ENCODE measurements around the gene ZNF793. TPM values are rescaled to one million over a fixed set of nuclear protein-coding genes. Genes with fewer than 3 reads are reported as not detected.

Gene ZNF793
- total and polyA plus RNA-seq, 9 of the 15 experiments (the other 6 are each of a cell fraction or from before 2014, with no cell fraction given), result 0.02 to 0.04 (median 0.03) TPM; not detected in 6

GRCh38 chr19:37583340-37583739 lies 76.6 kb downstream of the ZNF793 start:
- ATAC-seq, result no peak
- no peaks in the 10 kb centered on the region; the same call in 2 of the 3 replicates for H3K36me3 ChIP-seq (ENCODE audit: control insufficient read depth, insufficient read depth, low read length)
- POLR2A ChIA-PET, result interaction anchor here (0.7 kb wide), 1 partner anchor 852 kb away, joined by 3 read pairs; no protein-coding TSS in a partner anchor

More at GRCh38 chr19:37583340-37583739, 76.6 kb downstream of the ZNF793 start:
- Histone ChIP-seq H3K79me2 (ENCODE audit: control insufficient read depth, insufficient read depth, low read length) (no peaks in the 10 kb centered on the region), H3K4me3 (no peak overlapping the region), H3K4me2 (ENCODE audit: insufficient read depth, low read length) (no peak overlapping the region), H3K9ac (ENCODE audit: insufficient read depth in 1 of 2, low read depth in 2 of 2, low read length in 2 of 2) (no peak overlapping the region), H3K9me1 (ENCODE audit: control insufficient read depth, insufficient read depth, low read length) (no peaks in the 10 kb centered on the region), H4K20me1 (replicated peaks; ENCODE audit: control insufficient read depth, insufficient read depth, low read length) (no peaks in the 10 kb centered on the region), H3K27me3 (ENCODE audit: control insufficient read depth in 2 of 2, insufficient read depth in 2 of 2, low read length in 2 of 2) (no peaks in the 10 kb centered on the region), H3K4me1 (replicated peaks in 1 of 2; ENCODE audit: control insufficient read depth in 2 of 2, insufficient read depth in 2 of 2, low read length in 2 of 2) (no peaks in the 10 kb centered on the region; a peak in 1 of 5 replicates), H3K27ac (ENCODE audit: extremely low read depth, low read depth, low read length) (no peak overlapping the region), H2AFZ (ENCODE audit: low read depth, low read length) (no peak overlapping the region), H3K9me3 (replicated peaks; ENCODE audit: control insufficient read depth, insufficient read depth, low read depth, low read length) (no peaks in the 10 kb centered on the region; the same call in none of the 2 replicates)
- in situ Hi-C loops (cut with MboI) (no loop called here), intact Hi-C loops (cut with micrococcal nuclease) (no loop called here)
- CTCF ChIA-PET (ENCODE audit: low intra/inter-chr PET ratio), result no interaction called here
- no TSS peak for BruUV-seq (replicated peaks)
- no peak for DNase-seq (ENCODE audit: extremely low read depth in 1 of 4, low spot score in 3 of 4)
- TF ChIP-seq KLF13 (tag; IDR thresholded peaks at IDR 0.05; ENCODE audit: borderline replicate concordance, low read depth), result no peak
- TF ChIP-seq FOS (IDR thresholded peaks at IDR 0.05; ENCODE audit: extremely low read depth, insufficient read length), result no peak
- TF ChIP-seq SNAPC5 (CRISPR knock-in tag; IDR thresholded peaks at IDR 0.05), result no peak
- no peak for TF ChIP-seq HOXB6 (CRISPR knock-in tag; IDR thresholded peaks at IDR 0.05; ENCODE audit: borderline replicate concordance)
- no peak for TF ChIP-seq ETV5 (CRISPR knock-in tag; IDR thresholded peaks at IDR 0.05; ENCODE audit: low read depth)
- TF ChIP-seq MNT (conservative IDR thresholded peaks at IDR 0.05), result no peak
- no peak for TF ChIP-seq ZFP30 (CRISPR knock-in tag; IDR thresholded peaks at IDR 0.05; ENCODE audit: borderline replicate concordance)
- TF ChIP-seq PHF20 (IDR thresholded peaks at IDR 0.05; ENCODE audit: partially characterized antibody), result no peak
- TF ChIP-seq ZNF121 (CRISPR knock-in tag; conservative IDR thresholded peaks at IDR 0.05), result no peak
- no peak for TF ChIP-seq ELF4 (CRISPR knock-in tag; IDR thresholded peaks at IDR 0.05)
- no peak for TF ChIP-seq XRCC5 (IDR thresholded peaks at IDR 0.05; ENCODE audit: low read depth, low read length)
- TF ChIP-seq SIX5 (IDR thresholded peaks at IDR 0.05; ENCODE audit: borderline replicate concordance in 1 of 2, insufficient read depth in 1 of 2, low read depth in 1 of 2, low read length in 2 of 2), result no peak
- TF ChIP-seq ZNF431 (CRISPR knock-in tag; IDR thresholded peaks at IDR 0.05), result no peak
- TF ChIP-seq NR3C1 (CRISPR knock-in tag; IDR thresholded peaks at IDR 0.05), result no peak
- no peak for TF ChIP-seq SRSF3 (IDR thresholded peaks at IDR 0.05; ENCODE audit: insufficient read depth, low read length)
- no peak for TF ChIP-seq ELK3 (CRISPR knock-in tag; IDR thresholded peaks at IDR 0.05)
- TF ChIP-seq HDGF (IDR thresholded peaks at IDR 0.05), result no peak
- TF ChIP-seq SMAD4 (CRISPR knock-in tag; conservative IDR thresholded peaks at IDR 0.05), result no peak
- TF ChIP-seq KAT8 (IDR thresholded peaks at IDR 0.05; ENCODE audit: low read depth), result no peak
- TF ChIP-seq MITF (IDR thresholded peaks at IDR 0.05), result no peak
- 4% methylated on average over 2 of the region's 2 CpGs for WGBS (ENCODE audit: insufficient coverage, low coverage, missing lambda C conversion rate)
- no peak for FAIRE-seq

Data from K562 (cell line).